Mesendoderm (in vitro differentiated cells): ENCODE measurements around the gene ZNF90.
"Not testable (repeated sequence)": the region's sequence is repeated elsewhere in the genome, so short reads cannot be mapped to it uniquely, and the experiment has no call there.

ENCODE experiments used
- DNase-seq: peaks from one replicate; pipeline ENCODE4 v3.0.0; 2013
- H2AK5ac ChIP-seq: 2 replicates; pipeline ENCODE4 v1.6.1; 2013; ENCODE audit warnings: low read length, inconsistent platforms
- H2BK120ac ChIP-seq: 2 replicates; pipeline ENCODE4 v1.6.1; 2013; ENCODE audit warnings: low read depth, mild to moderate bottlenecking, low read length, moderate library complexity, mixed read lengths
- H2BK15ac ChIP-seq: replicated peaks from 2 replicates; pipeline ENCODE4 v1.6.1; 2013; ENCODE audit warnings: low read depth, mild to moderate bottlenecking, moderate library complexity
- H2BK5ac ChIP-seq: 2 replicates; pipeline ENCODE4 v1.6.1; 2013; ENCODE audit warnings: low read length, inconsistent platforms
- H3K18ac ChIP-seq: 2 replicates; pipeline ENCODE4 v1.6.1; 2013; ENCODE audit warnings: mild to moderate bottlenecking, low read length, mixed read lengths
- H3K23ac ChIP-seq: one replicate; pipeline ENCODE4 v1.6.1; 2013; ENCODE audit warnings: low read length
- H3K27ac ChIP-seq: 2 replicates; pipeline ENCODE4 v1.5.1; 2013; ENCODE audit warnings: low read depth, mild to moderate bottlenecking, inconsistent platforms, low read length, moderate library complexity
- H3K27me3 ChIP-seq: 2 replicates; pipeline ENCODE4 v1.6.1; 2013; ENCODE audit warnings: low read length, control low read depth, mild to moderate bottlenecking, inconsistent platforms; ENCODE audit not compliant: insufficient read depth, poor library complexity
- H3K36me3 ChIP-seq: 2 replicates; pipeline ENCODE4 v1.6.1; 2013; ENCODE audit warnings: low read length, inconsistent platforms; ENCODE audit not compliant: control insufficient read depth, insufficient read depth
- H3K4ac ChIP-seq: one replicate; pipeline ENCODE4 v1.6.1; 2013; ENCODE audit warnings: low read depth, mild to moderate bottlenecking, low read length, moderate library complexity
- H3K4me1 ChIP-seq: 2 replicates; pipeline ENCODE4 v1.6.1; 2013; ENCODE audit warnings: low read depth, low read length, inconsistent platforms; ENCODE audit not compliant: control insufficient read depth
- H3K4me2 ChIP-seq: 2 replicates; pipeline ENCODE4 v1.6.1; 2013; ENCODE audit warnings: low read length
- H3K4me3 ChIP-seq: 2 replicates; pipeline ENCODE4 v1.5.1; 2013; ENCODE audit warnings: mild to moderate bottlenecking, low read length
- H3K56ac ChIP-seq: one replicate; pipeline ENCODE4 v1.6.1; 2013; ENCODE audit warnings: low read length
- H3K79me1 ChIP-seq: 2 replicates; pipeline ENCODE4 v1.6.1; 2013; ENCODE audit warnings: low read length, inconsistent platforms
- H3K79me2 ChIP-seq: 2 replicates; pipeline ENCODE4 v1.6.1; 2013; ENCODE audit warnings: mild to moderate bottlenecking, low read length; ENCODE audit not compliant: control insufficient read depth, insufficient read depth
- H3K9ac ChIP-seq: 2 replicates; pipeline ENCODE4 v1.6.1; 2013; ENCODE audit warnings: low read length, inconsistent platforms
- H4K5ac ChIP-seq: one replicate; pipeline ENCODE4 v1.6.1; 2013; ENCODE audit warnings: low read length
- H4K8ac ChIP-seq: one replicate; pipeline ENCODE4 v1.6.1; 2013; ENCODE audit warnings: low read depth, mild to moderate bottlenecking, control low read depth, low read length, moderate library complexity
- WGBS: extraction: QIAGEN DNeasy Blood & Tissue Kit; methylation state at CpG from one replicate; pipeline ENCODE4 v1.1.7; 2013; ENCODE audit warnings: low lambda C conversion rate, missing lambda C conversion rate; ENCODE audit not compliant: insufficient coverage; ENCODE audit errors: extremely low coverage; 5-methylcytosine and 5-hydroxymethylcytosine counted together

The ZNF90 gene

DNA sequence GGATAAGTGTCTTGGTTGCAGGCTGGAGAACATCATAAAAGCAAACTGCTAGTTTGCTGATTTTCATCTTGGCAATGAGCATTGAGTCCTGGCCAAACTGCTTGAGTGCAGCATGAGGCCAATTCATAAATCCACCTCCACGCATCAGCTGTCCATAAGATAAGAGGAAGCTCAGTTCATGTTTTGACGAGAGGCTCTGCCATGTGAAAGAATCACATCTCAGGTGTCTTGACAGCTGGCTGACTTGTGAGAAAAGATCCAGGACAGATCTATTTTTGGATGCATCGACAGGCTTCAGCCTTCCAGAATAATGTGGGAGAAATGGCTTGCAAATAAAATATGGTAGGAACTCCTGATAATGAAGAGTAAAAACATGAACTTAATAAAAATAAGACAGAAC is 33.1 kb upstream of the ZNF90 start:
- Histone ChIP-seq H3K23ac (no peak overlapping the region), H3K18ac (no peak overlapping the region), H2BK15ac (no peak overlapping the region), H3K27ac (no peak overlapping the region), H3K36me3 (no peaks in the 10 kb centered on the region), H3K79me2 (no peaks in the 10 kb centered on the region), H2BK120ac (no peak overlapping the region), H3K4me3 (no peak overlapping the region), H3K79me1 (no peaks in the 10 kb centered on the region), H2BK5ac (no peak overlapping the region), H3K9ac (no peak overlapping the region), H2AK5ac (no peak overlapping the region), H3K4me1 (no peaks in the 10 kb centered on the region), H3K4me2 (no peak overlapping the region), H3K4ac (no peak overlapping the region), H3K27me3 (no peaks in the 10 kb centered on the region), H4K8ac (no peak overlapping the region), H4K5ac (no peak overlapping the region), H3K56ac (no peak overlapping the region)
- no peak for DNase-seq
- WGBS, result no CpG with 5 or more reads among the region's 3 CpGs

- no CpG with 5 or more reads among the region's 5 CpGs for WGBS
- H3K79me1 ChIP-seq, H2BK15ac ChIP-seq, H2AK5ac ChIP-seq, H3K4me3 ChIP-seq, H3K23ac ChIP-seq, H2BK5ac ChIP-seq, H3K36me3 ChIP-seq, H3K27me3 ChIP-seq, H4K8ac ChIP-seq, H4K5ac ChIP-seq, H3K79me2 ChIP-seq, DNase-seq, H3K4ac ChIP-seq, H3K56ac ChIP-seq, H3K4me1 ChIP-seq, H3K9ac ChIP-seq, H2BK120ac ChIP-seq, H3K18ac ChIP-seq, H3K4me2 ChIP-seq, H3K27ac ChIP-seq: not testable (repeated sequence)
Observed at GRCh38 chr19:20045742-20046141, 32.1 kb upstream of the ZNF90 start.

- Histone ChIP-seq H3K79me2 (no peaks in the 10 kb centered on the region), H3K79me1 (no peaks in the 10 kb centered on the region), H2BK5ac (peak overlapping the region; percentile 39), H3K9ac (peak overlapping the region; percentile 75), H3K4ac (peak overlapping the region; percentile 61), H2BK15ac (no peak overlapping the region), H3K36me3 (no peaks in the 10 kb centered on the region), H3K27me3 (no peaks in the 10 kb centered on the region), H3K56ac (peak overlapping the region; percentile 88), H2BK120ac (no peak overlapping the region), H4K8ac (no peak overlapping the region), H4K5ac (no peak overlapping the region), H3K23ac (no peak overlapping the region), H3K4me3 (peak overlapping the region; percentile 43), H3K27ac (peak overlapping the region; percentile 47), H3K18ac (peak overlapping the region; percentile 53), H3K4me1 (peaks cover 4% of the 10 kb centered on the region), H2AK5ac (no peak overlapping the region), H3K4me2 (peak overlapping the region; percentile 76)
- no CpG with 5 or more reads among the region's 43 CpGs for WGBS
- peak; percentile 100 for DNase-seq
Observed at GRCh38 chr19:20051841-20052768, 25.7 kb upstream of the ZNF90 start.

GRCh38 chr19:20058738-20059137 is 19.1 kb upstream of the ZNF90 start:
- not testable (repeated sequence) for H3K36me3 ChIP-seq, H3K18ac ChIP-seq, H3K27me3 ChIP-seq, H2BK120ac ChIP-seq, H2BK5ac ChIP-seq, H4K5ac ChIP-seq, H3K79me1 ChIP-seq, H3K4me3 ChIP-seq, H3K9ac ChIP-seq, H3K4me1 ChIP-seq, H3K23ac ChIP-seq, H2AK5ac ChIP-seq, H4K8ac ChIP-seq, H2BK15ac ChIP-seq, H3K56ac ChIP-seq, H3K4ac ChIP-seq, H3K27ac ChIP-seq, DNase-seq, H3K4me2 ChIP-seq, H3K79me2 ChIP-seq

DNA sequence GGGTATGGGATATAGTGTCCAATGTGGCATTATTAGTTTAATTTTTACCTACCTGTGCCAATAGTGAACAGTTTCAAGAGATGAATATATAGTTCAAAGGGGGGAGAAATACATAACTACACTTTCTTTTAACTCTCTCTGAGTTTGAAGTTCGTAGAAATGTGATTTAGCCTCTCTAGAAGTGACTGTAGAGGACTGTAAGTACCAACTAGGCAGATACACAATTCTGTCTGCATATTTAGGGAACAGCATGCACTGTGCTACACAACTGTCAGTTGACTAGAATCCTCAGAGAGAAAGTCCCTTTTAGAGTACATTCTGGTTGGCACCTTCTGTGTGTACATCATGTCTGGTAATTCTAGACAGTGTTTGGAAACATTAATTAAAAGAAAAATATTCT is 17.5 kb upstream of the ZNF90 start:
- H3K4me3 ChIP-seq, result no peak overlapping the region
- H2BK15ac ChIP-seq, result no peak overlapping the region
- no peak overlapping the region for H4K5ac ChIP-seq
- no peak overlapping the region for H3K23ac ChIP-seq
- H3K4ac ChIP-seq, result no peak overlapping the region
- WGBS, result no CpG with 5 or more reads among the region's 1 CpG
- no peaks in the 10 kb centered on the region for H3K27me3 ChIP-seq
- H3K79me1 ChIP-seq, result no peaks in the 10 kb centered on the region
- H3K4me1 ChIP-seq, result no peaks in the 10 kb centered on the region
- no peaks in the 10 kb centered on the region for H3K36me3 ChIP-seq
- H3K27ac ChIP-seq, result no peak overlapping the region
- H3K9ac ChIP-seq, result no peak overlapping the region
- H2BK5ac ChIP-seq, result no peak overlapping the region
- H3K4me2 ChIP-seq, result no peak overlapping the region
- no peak overlapping the region for H2AK5ac ChIP-seq
- H3K18ac ChIP-seq, result no peak overlapping the region
- DNase-seq, result no peak
- no peak overlapping the region for H4K8ac ChIP-seq
- no peaks in the 10 kb centered on the region for H3K79me2 ChIP-seq
- no peak overlapping the region for H3K56ac ChIP-seq
- no peak overlapping the region for H2BK120ac ChIP-seq

- Histone ChIP-seq H3K27ac (peak overlapping the region; percentile 55), H3K9ac (no peak overlapping the region), H3K56ac (no peak overlapping the region), H3K79me1 (no peaks in the 10 kb centered on the region), H2BK5ac (no peak overlapping the region), H2AK5ac (no peak overlapping the region), H4K5ac (no peak overlapping the region), H3K79me2 (no peaks in the 10 kb centered on the region), H2BK15ac (no peak overlapping the region), H3K36me3 (no peaks in the 10 kb centered on the region), H2BK120ac (no peak overlapping the region), H3K4me2 (no peak overlapping the region), H3K18ac (no peak overlapping the region), H3K4me3 (no peak overlapping the region), H3K4ac (no peak overlapping the region), H3K23ac (no peak overlapping the region), H3K27me3 (no peaks in the 10 kb centered on the region), H3K4me1 (peaks cover 9% of the 10 kb centered on the region), H4K8ac (no peak overlapping the region)
- DNase-seq, result peak; percentile 82
- no CpG with 5 or more reads among the region's 3 CpGs for WGBS
Observed at GRCh38 chr19:20066861-20067260, 10.9 kb upstream of the ZNF90 start.
